Panc1 (cell line): ENCODE results near the gene IGFBP5. TPM values are rescaled to one million over a fixed set of nuclear protein-coding genes. Genes with fewer than 3 reads are reported as not detected.

ENCODE experiments used
- ATAC-seq: fragments of 200-7000 bp; cut with Tn5 transposase; 2 replicates; pipeline ENCODE4 v1.9.1; 2020; ENCODE audit warnings: mild to moderate bottlenecking, moderate library complexity
- BruUV-seq: library from RNA; stranded (reverse); fragments of 400-500 nt; replicated peaks from 2 replicates; lab custom pipeline; 2021; lab: Mats Ljungman, UMichigan
- CTCF ChIA-PET: fragments of 300-600 bp; sonication (Branson Sonifier 250); formaldehyde crosslinking; loops from one replicate; lab custom pipeline; 2022; ENCODE audit warnings: antibody characterized with exemption; lab: Charles Lee
- POLR2A ChIA-PET: fragments of 300-600 bp; sonication (Branson Sonifier 250); formaldehyde crosslinking; loops from one replicate; lab custom pipeline; 2022; ENCODE audit warnings: antibody characterized with exemption; lab: Charles Lee
- DNase-seq: peaks from one replicate; pipeline ENCODE4 v3.0.0-alpha.2; 2010; ENCODE audit warnings: low read depth, low spot score
- H3K27ac ChIP-seq: 2 replicates; pipeline ENCODE4 v1.5.1; 2011; ENCODE audit warnings: mild to moderate bottlenecking, low read length, inconsistent platforms
- H3K27me3 ChIP-seq: fragments of 200-500 bp; sonication (Bioruptor generic); 2 replicates; pipeline ENCODE4 v1.6.0; 2014; ENCODE audit warnings: low read length, inconsistent platforms; ENCODE audit not compliant: control insufficient read depth, insufficient read depth
- H3K36me3 ChIP-seq: fragments of 200-500 bp; sonication (Bioruptor generic); 2 replicates; pipeline ENCODE4 v1.5.1; 2014; ENCODE audit warnings: inconsistent platforms, mild to moderate bottlenecking, low read length, moderate library complexity; ENCODE audit not compliant: control insufficient read depth, insufficient read depth
- H3K4me1 ChIP-seq: 2 replicates; pipeline ENCODE4 v1.5.1; 2011; ENCODE audit warnings: inconsistent platforms, mild to moderate bottlenecking, low read length, moderate library complexity; ENCODE audit not compliant: control insufficient read depth, insufficient read depth
- H3K4me3 ChIP-seq, 2 experiments: 2 replicates each; pipeline ENCODE4 v1.5.1; 2011 to 2012; ENCODE audit warnings: low read depth in 2 of 2, low read length in 2 of 2, mild to moderate bottlenecking in 2 of 2, inconsistent platforms in 1 of 2, moderate library complexity in 1 of 2
- H3K9me3 ChIP-seq: fragments of 200-500 bp; sonication (Bioruptor generic); 2 replicates; pipeline ENCODE4 v1.5.1; 2014; ENCODE audit warnings: low read depth, mild to moderate bottlenecking, inconsistent platforms, low read length, moderate library complexity; ENCODE audit not compliant: control insufficient read depth, insufficient read depth
- CTCF ChIP-seq: fragments of 450-650 bp; IDR thresholded peaks from 2 replicates; pipeline ENCODE4 v1.5.1; 2017; ENCODE audit warnings: mild to moderate bottlenecking
- POLR2AphosphoS5 ChIP-seq: IDR thresholded peaks from 2 replicates; pipeline ENCODE4 v1.6.1; 2012; ENCODE audit warnings: mild to moderate bottlenecking, low read depth, low read length, moderate library complexity
- SIN3A ChIP-seq: IDR thresholded peaks from 2 replicates; pipeline ENCODE4 v1.6.1; 2012; ENCODE audit warnings: low read depth, mild to moderate bottlenecking, low read length, moderate library complexity, borderline replicate concordance; ENCODE audit not compliant: insufficient read depth
- TCF7L2 ChIP-seq: IDR thresholded peaks from 2 replicates; pipeline ENCODE4 v1.6.1; 2011; ENCODE audit warnings: mild to moderate bottlenecking, low read depth, low read length, inconsistent platforms
- in situ Hi-C: cut with HindIII; loops from 2 replicates; pipeline ENCODE4 v1.10.0; 2016; ENCODE audit warnings: low sequenced_read_pairs, low pct_unique_long_range_greater_than_20kb
- intact Hi-C: fragments of 100-400 bp; cut with micrococcal nuclease; formaldehyde crosslinking; loops from one replicate; pipeline ENCODE4 v1.10.0; 2022; ENCODE audit not compliant: unreplicated experiment
- total RNA-seq: library from RNA; stranded (reverse); gene quantifications from one replicate; pipeline ENCODE4 v1.2.1, GENCODE V29; 2021; ENCODE audit not compliant: unreplicated experiment
- TF ChIP-seq, protein P1 (sequence below), 2 experiments: IDR thresholded peaks; 2 replicates each; pipeline ENCODE4 v1.6.1; 2011 to 2012; ENCODE audit warnings: low read depth in 2 of 2, control low read depth in 1 of 2, low read length in 1 of 2, mild to moderate bottlenecking in 1 of 2, moderate library complexity in 1 of 2; ENCODE audit not compliant: insufficient read depth in 1 of 2

The IGFBP5 gene
- total RNA-seq, 1 experiment from 2014 or later = 1.9 TPM

DNA sequence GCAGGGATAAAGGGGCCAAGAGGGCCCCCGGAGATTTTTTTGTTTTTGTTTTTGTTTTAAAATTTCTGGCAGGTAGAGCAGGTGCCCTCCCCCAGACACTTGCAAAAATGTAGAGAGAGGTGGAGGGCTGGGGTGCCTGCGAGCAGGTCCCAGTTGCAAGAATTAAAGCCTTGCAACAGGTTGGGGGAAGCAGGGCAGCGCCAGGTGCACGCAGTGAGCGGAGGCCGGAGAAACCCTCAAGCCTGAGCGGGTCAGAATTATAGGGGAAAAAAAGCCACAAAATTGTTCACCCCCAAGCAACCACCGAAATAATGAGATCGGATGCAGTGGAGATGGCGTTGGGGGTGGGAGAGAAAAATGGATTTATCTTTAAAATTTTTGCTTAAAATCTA lies 527 bp downstream of the IGFBP5 start:
- no peak for TF ChIP-seq POLR2AphosphoS5
- no peak for TF ChIP-seq TCF7L2
- no peak for TF ChIP-seq SIN3A
- TF ChIP-seq CTCF = no peak
- TF ChIP-seq, protein P1, sequence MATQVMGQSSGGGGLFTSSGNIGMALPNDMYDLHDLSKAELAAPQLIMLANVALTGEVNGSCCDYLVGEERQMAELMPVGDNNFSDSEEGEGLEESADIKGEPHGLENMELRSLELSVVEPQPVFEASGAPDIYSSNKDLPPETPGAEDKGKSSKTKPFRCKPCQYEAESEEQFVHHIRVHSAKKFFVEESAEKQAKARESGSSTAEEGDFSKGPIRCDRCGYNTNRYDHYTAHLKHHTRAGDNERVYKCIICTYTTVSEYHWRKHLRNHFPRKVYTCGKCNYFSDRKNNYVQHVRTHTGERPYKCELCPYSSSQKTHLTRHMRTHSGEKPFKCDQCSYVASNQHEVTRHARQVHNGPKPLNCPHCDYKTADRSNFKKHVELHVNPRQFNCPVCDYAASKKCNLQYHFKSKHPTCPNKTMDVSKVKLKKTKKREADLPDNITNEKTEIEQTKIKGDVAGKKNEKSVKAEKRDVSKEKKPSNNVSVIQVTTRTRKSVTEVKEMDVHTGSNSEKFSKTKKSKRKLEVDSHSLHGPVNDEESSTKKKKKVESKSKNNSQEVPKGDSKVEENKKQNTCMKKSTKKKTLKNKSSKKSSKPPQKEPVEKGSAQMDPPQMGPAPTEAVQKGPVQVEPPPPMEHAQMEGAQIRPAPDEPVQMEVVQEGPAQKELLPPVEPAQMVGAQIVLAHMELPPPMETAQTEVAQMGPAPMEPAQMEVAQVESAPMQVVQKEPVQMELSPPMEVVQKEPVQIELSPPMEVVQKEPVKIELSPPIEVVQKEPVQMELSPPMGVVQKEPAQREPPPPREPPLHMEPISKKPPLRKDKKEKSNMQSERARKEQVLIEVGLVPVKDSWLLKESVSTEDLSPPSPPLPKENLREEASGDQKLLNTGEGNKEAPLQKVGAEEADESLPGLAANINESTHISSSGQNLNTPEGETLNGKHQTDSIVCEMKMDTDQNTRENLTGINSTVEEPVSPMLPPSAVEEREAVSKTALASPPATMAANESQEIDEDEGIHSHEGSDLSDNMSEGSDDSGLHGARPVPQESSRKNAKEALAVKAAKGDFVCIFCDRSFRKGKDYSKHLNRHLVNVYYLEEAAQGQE (IDR thresholded peaks at IDR 0.05; ENCODE audit: insufficient read depth in 1 of 2, low read depth in 2 of 2, low read length in 1 of 2) = no peak
- Histone ChIP-seq H3K4me1 (peaks cover 11% of the 10 kb centered on the region), H3K4me3 (peak overlapping the region in 1 of 2 experiments; percentile 36; a peak in 1 of 4 replicates), H3K27me3 (peaks cover 41% of the 10 kb centered on the region), H3K36me3 (no peaks in the 10 kb centered on the region), H3K9me3 (no peaks in the 10 kb centered on the region), H3K27ac (no peak overlapping the region)
- ATAC-seq (no peak), DNase-seq (no peak)
- CTCF ChIA-PET = no interaction called here
- in situ Hi-C loops = no loop called here
- BruUV-seq = no TSS peak
- intact Hi-C loops = loop anchor here (5.0 to 10.0 kb wide), 3 partner anchors 450 to 1022 kb away; no protein-coding TSS in a partner anchor
- POLR2A ChIA-PET = interaction anchor here (0.6 kb wide), 1 partner anchor 430 kb away, joined by 8 read pairs; no protein-coding TSS in a partner anchor

DNA sequence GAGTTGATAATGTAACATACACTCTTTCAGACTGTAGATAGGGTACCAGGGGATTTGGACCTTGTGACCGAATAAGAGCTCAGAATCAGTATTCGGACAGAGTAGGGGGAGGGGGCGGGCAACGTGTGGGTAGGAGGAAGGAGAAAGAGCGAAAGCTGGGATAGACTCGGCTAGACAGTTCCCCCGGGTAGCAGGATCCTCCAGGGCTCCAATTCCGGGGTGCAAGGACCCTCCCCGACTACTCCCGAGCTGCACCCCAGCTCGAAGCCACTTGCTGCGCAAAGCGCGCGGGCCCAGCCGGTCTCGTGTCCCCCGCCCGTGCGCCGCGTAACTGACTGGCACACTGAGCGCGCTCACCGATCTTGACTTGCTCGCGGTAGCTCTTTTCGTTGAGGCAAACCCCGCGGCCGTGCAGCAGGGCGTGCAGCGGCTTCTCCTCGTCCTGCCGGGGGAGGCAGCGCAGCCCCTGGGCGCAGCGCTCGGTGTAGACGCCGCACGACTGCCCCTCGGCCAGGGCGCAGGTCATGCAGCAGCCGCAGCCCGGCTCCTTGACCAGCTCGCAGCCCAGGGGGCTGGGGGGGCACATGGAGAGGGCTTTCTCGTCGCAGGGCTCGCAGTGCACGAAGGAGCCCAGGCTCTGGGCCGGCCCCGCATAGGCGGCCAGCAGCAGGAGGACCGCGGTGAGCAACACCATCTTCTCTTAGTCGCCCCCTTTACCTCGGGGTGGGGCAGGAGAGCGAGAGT lies 1.1 kb downstream of the IGFBP5 start:
- Histone ChIP-seq H3K4me1 (peaks cover 11% of the 10 kb centered on the region), H3K4me3 (peak overlapping the region; percentile 35 to 36), H3K27ac (no peak overlapping the region), H3K9me3 (no peaks in the 10 kb centered on the region), H3K27me3 (peaks cover 41% of the 10 kb centered on the region), H3K36me3 (no peaks in the 10 kb centered on the region)
- ChIA-PET CTCF (interaction anchor here (0.6 to 0.7 kb wide), 3 partner anchors 357 to 1339 kb away, joined by 4 read pairs; no protein-coding TSS in a partner anchor), POLR2A (interaction anchor here (0.6 kb wide), 1 partner anchor 32 kb away, joined by 20 read pairs; no protein-coding TSS in a partner anchor)
- in situ Hi-C loops (no loop called here), intact Hi-C loops (loop anchor here (10.0 kb wide), 1 partner anchor 451 kb away; no protein-coding TSS in a partner anchor)
- BruUV-seq = no TSS peak
- TF ChIP-seq, protein P1 (IDR thresholded peaks at IDR 0.05; ENCODE audit: insufficient read depth in 1 of 2, low read depth in 2 of 2, low read length in 1 of 2) = no peak
- TF ChIP-seq POLR2AphosphoS5 (no peak), TCF7L2 (no peak), SIN3A (no peak), CTCF (no peak)
- ATAC-seq (peak; percentile 59), DNase-seq (no peak)
